ENCODE data around the gene SPINT4. TPM values are rescaled to one million over a fixed set of nuclear protein-coding genes. Genes with fewer than 3 reads are reported as not detected.

Gene SPINT4
- total and polyA plus RNA-seq, 7 donors, result not detected

GRCh38 chr20:45772693-45773092 lies 50.5 kb downstream of the SPINT4 start:
- no peak for TF ChIP-seq CTCF (IDR thresholded peaks at IDR 0.05)
- Histone ChIP-seq H3K36me3 (no peaks in the 10 kb centered on the region), H3K9me3 (no peaks in the 10 kb centered on the region), H3K27me3 (no peaks in the 10 kb centered on the region), H3K27ac (no peak overlapping the region), H3K4me1 (peaks cover 0 to 26% (median 19%) of the 10 kb centered on the region in 4 donors), H3K4me3 (no peak overlapping the region)
- WGBS, 2 donors, result 77 to 78% methylated on average over 3 of the region's 3 CpGs
- intact Hi-C loops (cut with DNase I), result no loop called here
- DNase-seq, result no peak

- no peak overlapping the region for H3K4me3 ChIP-seq
- TF ChIP-seq POLR2A (IDR thresholded peaks at IDR 0.05) (no peak), EP300 (IDR thresholded peaks at IDR 0.05) (no peak), POLR2AphosphoS5 (IDR thresholded peaks at IDR 0.05) (no peak), CTCF (IDR thresholded peaks at IDR 0.05) (no peak)
- DNase-seq, result no peak
- intact Hi-C loops (cut with DNase I), result no loop called here
- 13 to 57% methylated on average over 2 of the region's 2 CpGs for WGBS, 2 donors
- H3K27ac ChIP-seq, result no peak overlapping the region
- no peaks in the 10 kb centered on the region for H3K27me3 ChIP-seq
- no peaks in the 10 kb centered on the region for H3K36me3 ChIP-seq
- H3K9me3 ChIP-seq, result no peaks in the 10 kb centered on the region
- H3K4me1 ChIP-seq, result peaks cover 0 to 45% (median 38%) of the 10 kb centered on the region in 4 donors
Measured at GRCh38 chr20:45774945-45775344, 52.8 kb downstream of the SPINT4 start.

GRCh38 chr20:45775411-45775810 lies 53.3 kb downstream of the SPINT4 start:
- Histone ChIP-seq H3K36me3 (no peaks in the 10 kb centered on the region), H3K9me3 (no peaks in the 10 kb centered on the region), H3K27ac (no peak overlapping the region), H3K27me3 (no peaks in the 10 kb centered on the region), H3K4me3 (no peak overlapping the region), H3K4me1 (peaks cover 0 to 50% (median 43%) of the 10 kb centered on the region in 4 donors)
- no peak for TF ChIP-seq POLR2A (IDR thresholded peaks at IDR 0.05)
- TF ChIP-seq POLR2AphosphoS5 (IDR thresholded peaks at IDR 0.05), result no peak
- TF ChIP-seq CTCF (IDR thresholded peaks at IDR 0.05), result no peak
- no peak for TF ChIP-seq EP300 (IDR thresholded peaks at IDR 0.05)
- no peak for DNase-seq
- intact Hi-C loops (cut with DNase I), result no loop called here
- 76 to 86% methylated on average over 6 of the region's 6 CpGs for WGBS, 2 donors

Small RNA genes within 50 kb of the gene (small RNA-seq; reads per million reads assigned to genes)
- gene MIR3617 (0 to 0.12 (median 0) reads per million in 3 donors), gene SPINT5P (0 reads per million in 3 donors)

Other genes with a start within 250 kb of the SPINT4 start
- not detected for gene SPINT3, start 206.7 kb upstream of the SPINT4 start, total RNA-seq
- gene SPINT3, start 206.7 kb upstream of the SPINT4 start, polyA plus RNA-seq, result not detected
- not detected for gene WFDC6, start 182.9 kb upstream of the SPINT4 start, total RNA-seq
- not detected for gene WFDC6, start 182.9 kb upstream of the SPINT4 start, polyA plus RNA-seq
- not detected for gene EPPIN, start 174.9 kb upstream of the SPINT4 start, total RNA-seq
- not detected for gene EPPIN, start 174.9 kb upstream of the SPINT4 start, polyA plus RNA-seq
- gene WFDC8, start 143.1 kb upstream of the SPINT4 start, total RNA-seq, result not detected
- gene WFDC8, start 143.1 kb upstream of the SPINT4 start, polyA plus RNA-seq, result not detected
- gene WFDC10A, start 92.6 kb upstream of the SPINT4 start, total RNA-seq, result not detected
- not detected for gene WFDC10A, start 92.6 kb upstream of the SPINT4 start, polyA plus RNA-seq
- not detected for gene WFDC9, start 91.1 kb upstream of the SPINT4 start, total RNA-seq
- not detected for gene WFDC9, start 91.1 kb upstream of the SPINT4 start, polyA plus RNA-seq
- not detected for gene WFDC11, start 52.1 kb upstream of the SPINT4 start, total RNA-seq
- gene WFDC11, start 52.1 kb upstream of the SPINT4 start, polyA plus RNA-seq, result not detected
- not detected for gene WFDC13, start 20.3 kb upstream of the SPINT4 start, total RNA-seq
- not detected for gene WFDC13, start 20.3 kb upstream of the SPINT4 start, polyA plus RNA-seq
- not detected for gene WFDC10B, start 17.3 kb upstream of the SPINT4 start, total RNA-seq
- under 1 TPM in 1 of 3 donors, not detected in 2; 0.52 TPM for gene WFDC10B, start 17.3 kb upstream of the SPINT4 start, polyA plus RNA-seq
- gene WFDC3, start 69.5 kb downstream of the SPINT4 start, total RNA-seq, result 1 to 10 TPM in 3 of 4 donors, not detected in 1; 2.9 to 7.7 (median 3.9) TPM
- gene WFDC3, start 69.5 kb downstream of the SPINT4 start, polyA plus RNA-seq, result 10 to 100 TPM in 2 of 3 donors, 1 to 10 TPM in 1; 4.6 to 19.2 (median 13.9) TPM
- gene DNTTIP1, start 69.6 kb downstream of the SPINT4 start, total RNA-seq, result 10 to 100 TPM; 33.0 to 59.9 (median 40.6) TPM
- 100 to 1,000 TPM in 1 of 3 donors, 10 to 100 TPM in 2; 51.9 to 107 (median 71.4) TPM for gene DNTTIP1, start 69.6 kb downstream of the SPINT4 start, polyA plus RNA-seq
- gene UBE2C, start 90.3 kb downstream of the SPINT4 start, total RNA-seq, result 1 to 10 TPM in 1 of 4 donors, not detected in 3; 3.3 TPM
- 10 to 100 TPM; 12.6 to 90.3 (median 29.6) TPM for gene UBE2C, start 90.3 kb downstream of the SPINT4 start, polyA plus RNA-seq
- gene TNNC2, start 105.0 kb downstream of the SPINT4 start, total RNA-seq, result 1 to 10 TPM in 1 of 4 donors, under 1 TPM in 1, not detected in 2; 0.95 to 1.6 TPM
- gene TNNC2, start 105.0 kb downstream of the SPINT4 start, polyA plus RNA-seq, result 10 to 100 TPM in 2 of 3 donors, 1 to 10 TPM in 1; 2.9 to 15.6 (median 10.2) TPM
- gene SNX21, start 111.5 kb downstream of the SPINT4 start, total RNA-seq, result 10 to 100 TPM; 46.7 to 82.5 (median 52.2) TPM
- 10 to 100 TPM; 10.4 to 16.8 (median 15.2) TPM for gene SNX21, start 111.5 kb downstream of the SPINT4 start, polyA plus RNA-seq
- 10 to 100 TPM; 28.5 to 42.5 (median 35.0) TPM for gene ACOT8, start 135.0 kb downstream of the SPINT4 start, total RNA-seq
- gene ACOT8, start 135.0 kb downstream of the SPINT4 start, polyA plus RNA-seq, result 100 to 1,000 TPM in 1 of 3 donors, 10 to 100 TPM in 2; 51.0 to 131 (median 80.5) TPM
- gene ZSWIM3, start 135.3 kb downstream of the SPINT4 start, total RNA-seq, result 1 to 10 TPM; 1.7 to 3.5 (median 2.9) TPM
- gene ZSWIM3, start 135.3 kb downstream of the SPINT4 start, polyA plus RNA-seq, result 1 to 10 TPM; 2.4 to 3.5 (median 2.5) TPM
- gene ZSWIM1, start 158.9 kb downstream of the SPINT4 start, total RNA-seq, result 1 to 10 TPM; 6.4 to 9.4 (median 7.1) TPM
- 1 to 10 TPM; 3.6 to 6.5 (median 3.9) TPM for gene ZSWIM1, start 158.9 kb downstream of the SPINT4 start, polyA plus RNA-seq
- 1 to 10 TPM; 1.6 to 7.5 (median 3.0) TPM for gene SPATA25, start 165.3 kb downstream of the SPINT4 start, total RNA-seq
- 1 to 10 TPM in 1 of 3 donors, not detected in 2; 1.7 TPM for gene SPATA25, start 165.3 kb downstream of the SPINT4 start, polyA plus RNA-seq
- 10 to 100 TPM; 18.9 to 25.8 (median 20.3) TPM for gene NEURL2, start 168.9 kb downstream of the SPINT4 start, total RNA-seq
- 1 to 10 TPM; 1.8 to 4.6 (median 3.9) TPM for gene NEURL2, start 168.9 kb downstream of the SPINT4 start, polyA plus RNA-seq
- 10 to 100 TPM; 45.7 to 79.5 (median 56.7) TPM for gene CTSA, start 169.0 kb downstream of the SPINT4 start, total RNA-seq
- gene CTSA, start 169.0 kb downstream of the SPINT4 start, polyA plus RNA-seq, result 100 to 1,000 TPM in 2 of 3 donors, 10 to 100 TPM in 1; 64.9 to 203 (median 169) TPM
- 100 to 1,000 TPM in 3 of 4 donors, 10 to 100 TPM in 1; 68.7 to 296 (median 156) TPM for gene PLTP, start 189.8 kb downstream of the SPINT4 start, total RNA-seq
- 10 to 100 TPM; 36.6 to 52.0 (median 47.4) TPM for gene PLTP, start 189.8 kb downstream of the SPINT4 start, polyA plus RNA-seq
- gene PCIF1, start 212.3 kb downstream of the SPINT4 start, total RNA-seq, result 10 to 100 TPM; 31.4 to 39.3 (median 32.5) TPM
- gene PCIF1, start 212.3 kb downstream of the SPINT4 start, polyA plus RNA-seq, result 10 to 100 TPM; 26.4 to 37.8 (median 27.2) TPM
- 10 to 100 TPM; 12.0 to 24.4 (median 14.9) TPM for gene ZNF335, start 249.9 kb downstream of the SPINT4 start, total RNA-seq
- gene ZNF335, start 249.9 kb downstream of the SPINT4 start, polyA plus RNA-seq, result 10 to 100 TPM in 1 of 3 donors, 1 to 10 TPM in 2; 5.4 to 17.1 (median 5.5) TPM